HEK293 (cell line): ENCODE results near the gene HAO2.

Experiments
- CTCF ChIA-PET: fragments of 350-600 bp; formaldehyde crosslinking; extraction: SDS; loops from one replicate; lab custom pipeline; 2021; ENCODE audit warnings: antibody characterized with exemption; lab: Yijun Ruan, JAX
- POLR2A ChIA-PET: fragments of 300-600 bp; formaldehyde crosslinking; extraction: SDS; loops from one replicate; lab custom pipeline; 2020; ENCODE audit warnings: antibody characterized with exemption, inconsistent platforms; lab: Yijun Ruan, JAX
- H3K27ac ChIP-seq: fragments of 200-500 bp; sonication (Bioruptor generic); 2 replicates; pipeline ENCODE4 v1.5.1; 2014; ENCODE audit warnings: low read depth, low read length, control low read depth, inconsistent platforms; ENCODE audit errors: extremely low read depth
- H3K36me3 ChIP-seq, 2 experiments: fragments of 200-500 bp in 1 of 2; sonication (Bioruptor generic) in 1 of 2; 1 replicate in 1 of 2; 2 replicates in 1 of 2; pipeline ENCODE4 v1.5.1; 2014 to 2017; ENCODE audit warnings: inconsistent platforms in 2 of 2, low read length in 2 of 2; ENCODE audit not compliant: control insufficient read depth in 2 of 2, insufficient read depth in 1 of 2
- H3K4me1 ChIP-seq: fragments of 200-500 bp; sonication (Bioruptor generic); 2 replicates; pipeline ENCODE4 v1.5.1; 2014; ENCODE audit warnings: mild to moderate bottlenecking, low read length, inconsistent platforms; ENCODE audit not compliant: control insufficient read depth, insufficient read depth
- H3K4me3 ChIP-seq: 2 replicates; pipeline ENCODE4 v1.5.1; 2011; ENCODE audit warnings: low read depth, mild to moderate bottlenecking, control low read depth, low read length, moderate library complexity
- H3K9me3 ChIP-seq: fragments of 200-500 bp; sonication (Bioruptor generic); 2 replicates; pipeline ENCODE4 v1.5.1; 2014; ENCODE audit warnings: low read depth, low read length, inconsistent platforms; ENCODE audit not compliant: control insufficient read depth, insufficient read depth
- GLIS2 ChIP-seq: fragments of 450-650 bp; formaldehyde crosslinking; IDR thresholded peaks from 2 replicates; pipeline ENCODE4 v1.5.1; 2016; ENCODE audit warnings: missing biosample characterization, missing genetic modification characterization
- HOXD13 ChIP-seq: sonication (generic); formaldehyde crosslinking; IDR thresholded peaks from 2 replicates; pipeline ENCODE4 v1.8.0; 2022; ENCODE audit warnings: missing genetic modification reagents, borderline replicate concordance
- KLF8 ChIP-seq: fragments of 450-650 bp; formaldehyde crosslinking; IDR thresholded peaks from 2 replicates; pipeline ENCODE4 v1.5.1; 2016; ENCODE audit warnings: missing biosample characterization, missing genetic modification characterization
- OVOL3 ChIP-seq: fragments of 450-650 bp; formaldehyde crosslinking; IDR thresholded peaks from 2 replicates; pipeline ENCODE4 v1.5.1; 2016; ENCODE audit warnings: missing biosample characterization, missing genetic modification characterization
- PRDM1 ChIP-seq: fragments of 450-650 bp; formaldehyde crosslinking; IDR thresholded peaks from 2 replicates; pipeline ENCODE4; 2016; ENCODE audit warnings: missing biosample characterization, missing genetic modification characterization
- SCRT2 ChIP-seq: fragments of 450-650 bp; formaldehyde crosslinking; IDR thresholded peaks from 2 replicates; pipeline ENCODE4 v1.5.1; 2016; ENCODE audit warnings: missing biosample characterization, missing genetic modification characterization
- YY2 ChIP-seq: fragments of 450-650 bp; formaldehyde crosslinking; IDR thresholded peaks from 2 replicates; pipeline ENCODE4 v1.5.1; 2016; ENCODE audit warnings: missing biosample characterization, missing genetic modification characterization
- ZBTB1 ChIP-seq: fragments of 450-650 bp; formaldehyde crosslinking; IDR thresholded peaks from 2 replicates; pipeline ENCODE4 v1.5.1; 2016; ENCODE audit warnings: missing biosample characterization, missing genetic modification characterization
- ZBTB20 ChIP-seq: fragments of 450-650 bp; formaldehyde crosslinking; IDR thresholded peaks from 2 replicates; pipeline ENCODE4 v1.5.1; 2016; ENCODE audit warnings: missing biosample characterization, missing genetic modification characterization
- ZBTB48 ChIP-seq: fragments of 450-650 bp; formaldehyde crosslinking; IDR thresholded peaks from 2 replicates; pipeline ENCODE4 v1.5.1; 2016; ENCODE audit warnings: missing biosample characterization, missing genetic modification characterization
- ZNF140 ChIP-seq: fragments of 450-650 bp; formaldehyde crosslinking; IDR thresholded peaks from 2 replicates; pipeline ENCODE4 v1.5.1; 2016; ENCODE audit warnings: missing biosample characterization, missing genetic modification characterization
- ZNF146 ChIP-seq: fragments of 450-650 bp; formaldehyde crosslinking; IDR thresholded peaks from 2 replicates; pipeline ENCODE4 v1.5.1; 2016; ENCODE audit warnings: missing biosample characterization, missing genetic modification characterization
- ZNF175 ChIP-seq: fragments of 450-650 bp; formaldehyde crosslinking; IDR thresholded peaks from 2 replicates; pipeline ENCODE4 v1.5.1; 2016; ENCODE audit warnings: missing biosample characterization, missing genetic modification characterization
- ZNF211 ChIP-seq: fragments of 450-650 bp; formaldehyde crosslinking; IDR thresholded peaks from 2 replicates; pipeline ENCODE4 v1.5.1; 2016; ENCODE audit warnings: low read depth, missing biosample characterization, missing genetic modification characterization
- ZNF239 ChIP-seq: fragments of 450-650 bp; formaldehyde crosslinking; IDR thresholded peaks from 2 replicates; pipeline ENCODE4 v1.5.1; 2016; ENCODE audit warnings: missing biosample characterization, missing genetic modification characterization
- ZNF266 ChIP-seq: fragments of 450-650 bp; formaldehyde crosslinking; IDR thresholded peaks from 2 replicates; pipeline ENCODE4 v1.5.1; 2016; ENCODE audit warnings: missing biosample characterization, missing genetic modification characterization, low read depth
- ZNF292 ChIP-seq: fragments of 450-650 bp; formaldehyde crosslinking; IDR thresholded peaks from 2 replicates; pipeline ENCODE4 v1.5.1; 2016; ENCODE audit warnings: low read depth, missing biosample characterization, missing genetic modification characterization, borderline replicate concordance
- ZNF302 ChIP-seq: fragments of 450-650 bp; formaldehyde crosslinking; IDR thresholded peaks from 2 replicates; pipeline ENCODE4 v1.5.1; 2016; ENCODE audit warnings: missing biosample characterization, missing genetic modification characterization, low read depth
- ZNF366 ChIP-seq: fragments of 450-650 bp; formaldehyde crosslinking; conservative IDR thresholded peaks from 2 replicates; pipeline ENCODE4 v1.5.1; 2016; ENCODE audit warnings: missing biosample characterization, missing genetic modification characterization
- ZNF394 ChIP-seq: fragments of 450-650 bp; formaldehyde crosslinking; IDR thresholded peaks from 2 replicates; pipeline ENCODE4 v1.5.1; 2016; ENCODE audit warnings: missing biosample characterization, missing genetic modification characterization, mild to moderate bottlenecking, moderate library complexity, borderline replicate concordance
- ZNF398 ChIP-seq: fragments of 450-650 bp; formaldehyde crosslinking; IDR thresholded peaks from 2 replicates; pipeline ENCODE4 v1.5.1; 2017; ENCODE audit warnings: missing biosample characterization, missing genetic modification characterization
- ZNF513 ChIP-seq: fragments of 450-650 bp; IDR thresholded peaks from 2 replicates; pipeline ENCODE4 v1.5.1; 2018; ENCODE audit warnings: missing biosample characterization, missing genetic modification characterization
- ZNF548 ChIP-seq: fragments of 450-650 bp; formaldehyde crosslinking; IDR thresholded peaks from 2 replicates; pipeline ENCODE4 v1.5.1; 2016; ENCODE audit warnings: missing biosample characterization, missing genetic modification characterization
- ZNF600 ChIP-seq: fragments of 450-650 bp; formaldehyde crosslinking; IDR thresholded peaks from 2 replicates; pipeline ENCODE4 v1.5.1; 2016; ENCODE audit warnings: missing biosample characterization, missing genetic modification characterization
- ZNF610 ChIP-seq: fragments of 450-650 bp; formaldehyde crosslinking; IDR thresholded peaks from 2 replicates; pipeline ENCODE4 v1.5.1; 2016; ENCODE audit warnings: missing biosample characterization, missing genetic modification characterization, borderline replicate concordance
- ZNF621 ChIP-seq: fragments of 450-650 bp; formaldehyde crosslinking; IDR thresholded peaks from 2 replicates; pipeline ENCODE4 v1.5.1; 2017; ENCODE audit warnings: missing biosample characterization, missing genetic modification characterization
- ZNF629 ChIP-seq: fragments of 450-650 bp; formaldehyde crosslinking; IDR thresholded peaks from 2 replicates; pipeline ENCODE4 v1.5.1; 2017; ENCODE audit warnings: missing biosample characterization, missing genetic modification characterization
- ZNF660 ChIP-seq: fragments of 450-650 bp; IDR thresholded peaks from 2 replicates; pipeline ENCODE4 v1.5.1; 2018; ENCODE audit warnings: missing biosample characterization, mild to moderate bottlenecking, missing genetic modification characterization
- ZNF677 ChIP-seq: fragments of 450-650 bp; IDR thresholded peaks from 2 replicates; pipeline ENCODE4 v1.5.0; 2018; ENCODE audit warnings: missing biosample characterization, mild to moderate bottlenecking, missing genetic modification characterization, moderate library complexity
- ZNF704 ChIP-seq: fragments of 450-650 bp; formaldehyde crosslinking; IDR thresholded peaks from 2 replicates; pipeline ENCODE4 v1.5.1; 2016; ENCODE audit warnings: missing biosample characterization, missing genetic modification characterization
- ZSCAN16 ChIP-seq: fragments of 450-650 bp; formaldehyde crosslinking; IDR thresholded peaks from 2 replicates; pipeline ENCODE4 v1.5.1; 2016; ENCODE audit warnings: missing biosample characterization, missing genetic modification characterization
- ZXDB ChIP-seq: fragments of 450-650 bp; formaldehyde crosslinking; IDR thresholded peaks from 2 replicates; pipeline ENCODE4 v1.5.1; 2016; ENCODE audit warnings: missing biosample characterization, missing genetic modification characterization
- TF ChIP-seq, protein P1 (sequence below): fragments of 450-650 bp; formaldehyde crosslinking; IDR thresholded peaks from 2 replicates; pipeline ENCODE4 v1.5.1; 2017; ENCODE audit warnings: missing biosample characterization, missing genetic modification characterization
- TF ChIP-seq, protein P2 (sequence below): fragments of 450-650 bp; formaldehyde crosslinking; IDR thresholded peaks from 2 replicates; pipeline ENCODE4 v1.5.1; 2016; ENCODE audit warnings: missing biosample characterization, missing genetic modification characterization, low read depth

HAO2 gene

GRCh38 chr1:119373465-119373864 lies 4.9 kb downstream of the HAO2 start:
- peaks cover 8% of the 10 kb centered on the region for H3K4me1 ChIP-seq
- no peaks in the 10 kb centered on the region for H3K36me3 ChIP-seq
- no peaks in the 10 kb centered on the region for H3K9me3 ChIP-seq
- no peak overlapping the region for H3K4me3 ChIP-seq
- ChIA-PET CTCF (interaction anchor here (0.6 to 2.0 kb wide), 20 partner anchors 11 to 370 kb away, joined by 3 to 13 read pairs (median 4); no protein-coding TSS in a partner anchor), POLR2A (no interaction called here)
- no peak overlapping the region for H3K27ac ChIP-seq
- TF ChIP-seq ZNF394 (tag by site-specific recombination) (no peak), ZNF302 (tag by site-specific recombination) (no peak), ZBTB20 (tag by site-specific recombination) (no peak), ZNF266 (tag by site-specific recombination) (no peak), ZNF704 (no peak), ZNF660 (tag by site-specific recombination) (no peak; the same call in 1 of the 2 replicates), HOXD13 (no peak), ZNF146 (no peak), ZSCAN16 (tag by site-specific recombination) (no peak), ZNF211 (tag by site-specific recombination) (no peak), ZNF140 (tag by site-specific recombination) (no peak), PRDM1 (tag by site-specific recombination) (no peak), ZNF629 (tag by site-specific recombination) (peak; percentile 43; the same call in 1 of the 2 replicates), ZNF292 (no peak), ZNF239 (tag by site-specific recombination) (no peak), ZNF366 (peak; percentile 48; the same call in 1 of the 2 replicates), ZNF677 (no peak), GLIS2 (tag by site-specific recombination) (no peak), OVOL3 (no peak), ZNF600 (tag by site-specific recombination) (0 out of 2 replicates have a peak, but pooled peaks have one; percentile 44), ZXDB (tag by site-specific recombination) (no peak), ZBTB48 (no peak), SCRT2 (tag by site-specific recombination) (peak; percentile 64; the same call in 1 of the 2 replicates), KLF8 (tag by site-specific recombination) (no peak), ZNF175 (tag by site-specific recombination) (no peak), ZNF610 (tag by site-specific recombination) (no peak), ZNF513 (tag by site-specific recombination) (no peak), ZNF548 (tag by site-specific recombination) (no peak), ZNF398 (tag by site-specific recombination) (peak; percentile 40), ZBTB1 (no peak), ZNF621 (tag by site-specific recombination) (no peak), YY2 (tag by site-specific recombination) (no peak)
- TF ChIP-seq, protein P1, sequence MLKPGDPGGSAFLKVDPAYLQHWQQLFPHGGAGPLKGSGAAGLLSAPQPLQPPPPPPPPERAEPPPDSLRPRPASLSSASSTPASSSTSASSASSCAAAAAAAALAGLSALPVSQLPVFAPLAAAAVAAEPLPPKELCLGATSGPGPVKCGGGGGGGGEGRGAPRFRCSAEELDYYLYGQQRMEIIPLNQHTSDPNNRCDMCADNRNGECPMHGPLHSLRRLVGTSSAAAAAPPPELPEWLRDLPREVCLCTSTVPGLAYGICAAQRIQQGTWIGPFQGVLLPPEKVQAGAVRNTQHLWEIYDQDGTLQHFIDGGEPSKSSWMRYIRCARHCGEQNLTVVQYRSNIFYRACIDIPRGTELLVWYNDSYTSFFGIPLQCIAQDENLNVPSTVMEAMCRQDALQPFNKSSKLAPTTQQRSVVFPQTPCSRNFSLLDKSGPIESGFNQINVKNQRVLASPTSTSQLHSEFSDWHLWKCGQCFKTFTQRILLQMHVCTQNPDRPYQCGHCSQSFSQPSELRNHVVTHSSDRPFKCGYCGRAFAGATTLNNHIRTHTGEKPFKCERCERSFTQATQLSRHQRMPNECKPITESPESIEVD (tag by site-specific recombination): no peak
- TF ChIP-seq, protein P2, sequence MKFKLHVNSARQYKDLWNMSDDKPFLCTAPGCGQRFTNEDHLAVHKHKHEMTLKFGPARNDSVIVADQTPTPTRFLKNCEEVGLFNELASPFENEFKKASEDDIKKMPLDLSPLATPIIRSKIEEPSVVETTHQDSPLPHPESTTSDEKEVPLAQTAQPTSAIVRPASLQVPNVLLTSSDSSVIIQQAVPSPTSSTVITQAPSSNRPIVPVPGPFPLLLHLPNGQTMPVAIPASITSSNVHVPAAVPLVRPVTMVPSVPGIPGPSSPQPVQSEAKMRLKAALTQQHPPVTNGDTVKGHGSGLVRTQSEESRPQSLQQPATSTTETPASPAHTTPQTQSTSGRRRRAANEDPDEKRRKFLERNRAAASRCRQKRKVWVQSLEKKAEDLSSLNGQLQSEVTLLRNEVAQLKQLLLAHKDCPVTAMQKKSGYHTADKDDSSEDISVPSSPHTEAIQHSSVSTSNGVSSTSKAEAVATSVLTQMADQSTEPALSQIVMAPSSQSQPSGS (tag by site-specific recombination): no peak
